Measurements from ENCODE around the gene DTNB.

GRCh38 chr2:25417715-25418369 lies 255.5 kb downstream of the DTNB start:
- TF ChIP-seq, protein P1, sequence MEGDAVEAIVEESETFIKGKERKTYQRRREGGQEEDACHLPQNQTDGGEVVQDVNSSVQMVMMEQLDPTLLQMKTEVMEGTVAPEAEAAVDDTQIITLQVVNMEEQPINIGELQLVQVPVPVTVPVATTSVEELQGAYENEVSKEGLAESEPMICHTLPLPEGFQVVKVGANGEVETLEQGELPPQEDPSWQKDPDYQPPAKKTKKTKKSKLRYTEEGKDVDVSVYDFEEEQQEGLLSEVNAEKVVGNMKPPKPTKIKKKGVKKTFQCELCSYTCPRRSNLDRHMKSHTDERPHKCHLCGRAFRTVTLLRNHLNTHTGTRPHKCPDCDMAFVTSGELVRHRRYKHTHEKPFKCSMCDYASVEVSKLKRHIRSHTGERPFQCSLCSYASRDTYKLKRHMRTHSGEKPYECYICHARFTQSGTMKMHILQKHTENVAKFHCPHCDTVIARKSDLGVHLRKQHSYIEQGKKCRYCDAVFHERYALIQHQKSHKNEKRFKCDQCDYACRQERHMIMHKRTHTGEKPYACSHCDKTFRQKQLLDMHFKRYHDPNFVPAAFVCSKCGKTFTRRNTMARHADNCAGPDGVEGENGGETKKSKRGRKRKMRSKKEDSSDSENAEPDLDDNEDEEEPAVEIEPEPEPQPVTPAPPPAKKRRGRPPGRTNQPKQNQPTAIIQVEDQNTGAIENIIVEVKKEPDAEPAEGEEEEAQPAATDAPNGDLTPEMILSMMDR (IDR thresholded peaks at IDR 0.05; ENCODE audit: poor library complexity, severe bottlenecking) = no peak
- TF ChIP-seq, protein P2, sequence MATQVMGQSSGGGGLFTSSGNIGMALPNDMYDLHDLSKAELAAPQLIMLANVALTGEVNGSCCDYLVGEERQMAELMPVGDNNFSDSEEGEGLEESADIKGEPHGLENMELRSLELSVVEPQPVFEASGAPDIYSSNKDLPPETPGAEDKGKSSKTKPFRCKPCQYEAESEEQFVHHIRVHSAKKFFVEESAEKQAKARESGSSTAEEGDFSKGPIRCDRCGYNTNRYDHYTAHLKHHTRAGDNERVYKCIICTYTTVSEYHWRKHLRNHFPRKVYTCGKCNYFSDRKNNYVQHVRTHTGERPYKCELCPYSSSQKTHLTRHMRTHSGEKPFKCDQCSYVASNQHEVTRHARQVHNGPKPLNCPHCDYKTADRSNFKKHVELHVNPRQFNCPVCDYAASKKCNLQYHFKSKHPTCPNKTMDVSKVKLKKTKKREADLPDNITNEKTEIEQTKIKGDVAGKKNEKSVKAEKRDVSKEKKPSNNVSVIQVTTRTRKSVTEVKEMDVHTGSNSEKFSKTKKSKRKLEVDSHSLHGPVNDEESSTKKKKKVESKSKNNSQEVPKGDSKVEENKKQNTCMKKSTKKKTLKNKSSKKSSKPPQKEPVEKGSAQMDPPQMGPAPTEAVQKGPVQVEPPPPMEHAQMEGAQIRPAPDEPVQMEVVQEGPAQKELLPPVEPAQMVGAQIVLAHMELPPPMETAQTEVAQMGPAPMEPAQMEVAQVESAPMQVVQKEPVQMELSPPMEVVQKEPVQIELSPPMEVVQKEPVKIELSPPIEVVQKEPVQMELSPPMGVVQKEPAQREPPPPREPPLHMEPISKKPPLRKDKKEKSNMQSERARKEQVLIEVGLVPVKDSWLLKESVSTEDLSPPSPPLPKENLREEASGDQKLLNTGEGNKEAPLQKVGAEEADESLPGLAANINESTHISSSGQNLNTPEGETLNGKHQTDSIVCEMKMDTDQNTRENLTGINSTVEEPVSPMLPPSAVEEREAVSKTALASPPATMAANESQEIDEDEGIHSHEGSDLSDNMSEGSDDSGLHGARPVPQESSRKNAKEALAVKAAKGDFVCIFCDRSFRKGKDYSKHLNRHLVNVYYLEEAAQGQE (IDR thresholded peaks at IDR 0.05; ENCODE audit: borderline replicate concordance) = no peak
- TF ChIP-seq EZH2 (IDR thresholded peaks at IDR 0.05; ENCODE audit: borderline replicate concordance, insufficient read depth, low read length, poor library complexity, severe bottlenecking) (no peak), TAF1 (IDR thresholded peaks at IDR 0.05; ENCODE audit: low read depth) (no peak), POLR2AphosphoS5 (IDR thresholded peaks at IDR 0.05) (no peak)
